Fibroblast of villous mesenchyme (primary cell): ENCODE results near the gene KIF24. TPM values are rescaled to one million over a fixed set of nuclear protein-coding genes. Genes with fewer than 3 reads are reported as not detected.
"Not testable (repeated sequence)": the region's sequence is repeated elsewhere in the genome, so short reads cannot be mapped to it uniquely, and the experiment has no call there.

Experiments used
- DNase-seq: peaks from one replicate; pipeline ENCODE4 v3.0.0-alpha.2; 2010; ENCODE audit warnings: low read depth
- H3K4me3 ChIP-seq: 2 replicates; pipeline ENCODE4 v1.5.1; 2011; ENCODE audit warnings: low read depth, mild to moderate bottlenecking, low read length
- total RNA-seq: library from RNA; depleted of rRNA; stranded (reverse); fragments of >200 nt; gene quantifications from 2 replicates; pipeline ENCODE4 v1.2.3, GENCODE V29; 2012
- TF ChIP-seq, protein P1 (sequence below): IDR thresholded peaks from 2 replicates; pipeline ENCODE4 v1.5.1; 2012; ENCODE audit warnings: low read depth, mild to moderate bottlenecking, low read length; ENCODE audit not compliant: insufficient read depth

KIF24 gene
- total RNA-seq, 1 donor, result 3.5 TPM

DNA sequence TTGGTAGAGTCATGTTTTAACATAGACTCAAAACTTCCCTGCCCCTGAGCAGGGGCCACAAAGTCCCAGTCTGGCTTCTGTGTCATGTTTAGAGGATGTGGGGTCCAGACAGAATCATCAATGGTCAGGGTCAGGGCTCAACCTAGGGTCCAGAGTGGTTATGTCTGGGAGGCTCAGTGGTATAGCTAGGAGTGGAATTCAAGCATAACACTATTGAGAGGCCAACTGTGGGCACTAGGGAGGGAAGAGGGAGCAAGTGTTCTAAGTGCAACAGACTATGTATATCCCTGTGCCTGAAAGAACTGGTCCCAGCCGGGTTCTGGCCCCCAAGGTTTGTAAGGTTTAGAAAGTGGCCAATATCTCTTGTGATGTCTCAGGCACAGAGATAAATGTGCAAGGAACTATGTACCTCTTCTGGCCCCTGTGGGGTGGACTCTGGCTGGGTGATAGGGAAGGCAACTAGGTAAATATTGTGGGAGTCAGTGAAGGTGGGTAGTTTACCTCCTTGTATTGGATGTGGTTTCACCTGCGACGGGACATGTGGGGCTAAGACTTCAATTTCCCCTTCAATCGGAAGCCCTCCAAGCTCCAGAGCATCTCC, 33.6 kb upstream of the KIF24 start:
- H3K4me3 ChIP-seq, result no peak overlapping the region
- TF ChIP-seq, protein P1, sequence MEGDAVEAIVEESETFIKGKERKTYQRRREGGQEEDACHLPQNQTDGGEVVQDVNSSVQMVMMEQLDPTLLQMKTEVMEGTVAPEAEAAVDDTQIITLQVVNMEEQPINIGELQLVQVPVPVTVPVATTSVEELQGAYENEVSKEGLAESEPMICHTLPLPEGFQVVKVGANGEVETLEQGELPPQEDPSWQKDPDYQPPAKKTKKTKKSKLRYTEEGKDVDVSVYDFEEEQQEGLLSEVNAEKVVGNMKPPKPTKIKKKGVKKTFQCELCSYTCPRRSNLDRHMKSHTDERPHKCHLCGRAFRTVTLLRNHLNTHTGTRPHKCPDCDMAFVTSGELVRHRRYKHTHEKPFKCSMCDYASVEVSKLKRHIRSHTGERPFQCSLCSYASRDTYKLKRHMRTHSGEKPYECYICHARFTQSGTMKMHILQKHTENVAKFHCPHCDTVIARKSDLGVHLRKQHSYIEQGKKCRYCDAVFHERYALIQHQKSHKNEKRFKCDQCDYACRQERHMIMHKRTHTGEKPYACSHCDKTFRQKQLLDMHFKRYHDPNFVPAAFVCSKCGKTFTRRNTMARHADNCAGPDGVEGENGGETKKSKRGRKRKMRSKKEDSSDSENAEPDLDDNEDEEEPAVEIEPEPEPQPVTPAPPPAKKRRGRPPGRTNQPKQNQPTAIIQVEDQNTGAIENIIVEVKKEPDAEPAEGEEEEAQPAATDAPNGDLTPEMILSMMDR, result no peak
- DNase-seq, result no peak

DNA sequence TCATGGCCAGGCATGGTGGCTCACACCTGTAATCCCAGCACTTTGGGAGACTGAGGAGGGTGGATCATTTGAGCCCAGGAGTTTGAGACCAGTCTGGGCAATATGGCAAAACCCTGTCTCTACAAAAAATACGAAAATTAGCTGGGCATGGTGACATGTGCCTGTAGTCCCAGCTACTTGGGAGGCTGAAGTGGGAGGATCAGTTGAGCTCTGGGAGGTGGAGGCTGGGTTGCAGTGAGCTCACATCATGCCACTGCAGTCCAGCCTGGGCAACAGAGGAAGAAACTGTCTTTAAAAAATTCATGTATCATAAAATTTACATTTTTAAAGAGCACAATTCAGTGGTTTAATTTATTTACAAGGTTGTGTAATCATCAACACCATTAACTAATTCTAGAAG, 23.9 kb upstream of the KIF24 start:
- H3K4me3 ChIP-seq, result not testable (repeated sequence)

GRCh38 chr9:34352122-34352652, 23.1 kb upstream of the KIF24 start:
- not testable (repeated sequence) for DNase-seq

More for the DNA sequence above, 23.9 kb upstream of the KIF24 start:
- DNase-seq, result not testable (repeated sequence)

DNA sequence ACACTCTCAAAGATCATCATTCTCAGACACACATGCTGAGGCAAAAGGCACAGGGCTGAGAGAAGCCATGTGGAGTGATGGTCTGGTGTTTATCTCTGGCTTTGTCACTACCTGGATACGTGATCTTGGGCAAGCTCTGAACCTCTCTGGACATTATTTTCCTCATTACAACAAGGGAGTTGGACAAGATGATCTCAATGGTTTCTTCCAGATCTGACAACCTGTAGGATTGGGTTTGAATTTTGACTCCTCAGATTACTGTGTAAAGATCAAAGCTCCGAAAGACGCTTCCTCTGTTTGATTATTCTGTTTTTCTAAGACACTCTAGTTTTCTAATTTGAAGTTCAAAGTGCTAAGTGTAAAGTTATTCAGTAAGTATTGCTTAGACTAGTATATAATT, 20.3 kb upstream of the KIF24 start:
- no peak overlapping the region for H3K4me3 ChIP-seq
- TF ChIP-seq, protein P1, result no peak
- DNase-seq, result no peak

More at GRCh38 chr9:34352122-34352652, 23.1 kb upstream of the KIF24 start:
- H3K4me3 ChIP-seq, result not testable (repeated sequence)

DNA sequence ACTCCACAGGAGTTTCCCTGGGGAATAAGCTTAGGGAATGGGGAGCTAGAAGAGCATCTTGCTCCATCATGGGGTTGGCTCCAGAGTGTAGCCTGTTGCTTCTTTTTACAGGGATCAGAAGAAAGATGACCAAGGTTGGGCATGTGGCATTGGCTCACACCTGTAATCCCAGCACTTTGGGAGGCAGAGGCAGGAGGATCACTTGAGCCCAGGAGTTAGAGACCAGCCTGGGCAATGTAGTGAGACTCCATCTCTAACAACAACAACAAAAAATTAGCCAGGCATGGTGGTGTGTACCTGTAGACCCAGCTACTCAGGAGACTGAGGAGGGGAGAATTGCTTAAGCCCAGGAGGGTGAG, 18.7 kb upstream of the KIF24 start:
- no peak overlapping the region for H3K4me3 ChIP-seq
- TF ChIP-seq, protein P1, result no peak
- no peak for DNase-seq

DNA sequence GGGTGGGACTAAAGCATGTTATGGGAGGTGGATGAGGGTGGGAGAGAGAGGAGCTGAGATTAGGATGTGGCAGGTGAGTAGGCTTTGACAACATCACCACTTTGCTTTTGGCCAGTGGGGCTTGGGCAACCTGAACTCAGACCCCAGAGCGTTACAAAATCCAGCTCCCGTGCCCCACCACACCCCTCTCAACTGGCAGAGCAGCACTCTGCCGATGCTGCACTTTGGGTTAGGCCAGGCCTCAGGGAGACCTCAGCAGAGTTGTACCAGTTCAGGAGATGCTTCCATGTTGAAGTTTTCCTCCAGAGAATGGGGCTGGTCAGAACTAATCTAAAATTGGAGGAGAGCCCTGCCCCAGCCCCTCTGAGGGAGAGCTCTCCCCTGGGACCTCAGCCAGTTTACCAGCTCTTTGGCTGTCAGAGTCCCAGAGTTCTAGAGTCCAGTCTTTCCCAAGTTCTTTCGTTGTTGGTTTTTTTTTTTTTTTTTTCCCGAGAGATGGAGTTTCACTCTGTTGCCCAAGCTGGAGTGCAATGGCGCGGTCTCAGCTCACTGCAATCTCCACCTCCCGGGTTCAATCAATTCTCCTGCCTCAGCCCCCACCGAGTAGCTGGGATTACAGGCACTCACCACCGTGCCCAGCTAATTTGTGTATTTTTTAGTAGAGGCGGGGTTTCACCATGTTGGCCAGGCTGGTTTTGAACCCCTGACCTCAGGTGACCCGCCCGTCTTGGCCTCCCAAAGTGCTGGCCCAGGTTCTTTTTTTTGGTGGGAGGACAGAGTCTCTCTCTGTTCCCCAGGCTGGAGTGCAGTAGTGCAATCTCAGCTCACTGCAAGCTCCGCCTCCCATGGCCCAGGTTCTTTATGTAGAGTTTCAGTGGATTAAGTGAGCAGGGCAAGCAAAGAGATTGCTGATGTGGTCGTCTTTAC, 18.1 kb upstream of the KIF24 start:
- no peak for DNase-seq
- TF ChIP-seq, protein P1, result no peak
- no peak overlapping the region for H3K4me3 ChIP-seq

- no peak overlapping the region for H3K4me3 ChIP-seq
- TF ChIP-seq, protein P1, result no peak
- DNase-seq, result no peak
Observed at GRCh38 chr9:34343605-34344004, 14.5 kb upstream of the KIF24 start.
